Pancreas (tissue), 10 donors: ENCODE data around the gene DRAM1. TPM values are rescaled to one million over a fixed set of nuclear protein-coding genes. Genes with fewer than 3 reads are reported as not detected.

Experiments
- ATAC-seq, 4 donors: fragments of 200-7000 bp; cut with Tn5 transposase; one replicate each; pipeline versions ENCODE4 v1.8.0 to v1.9.1; 2020; ENCODE audit warnings: mild to moderate bottlenecking in 4 of 4, moderate library complexity in 4 of 4
- DNase-seq, 6 donors: peaks; one replicate each; pipeline ENCODE4 v3.0.0-alpha.2; 2020
- FAIRE-seq: peaks from 2 replicates; lab custom pipeline; 2012; peaks lifted over from hg19 to GRCh38; lab: Jason Lieb, UNC
- H3K27ac ChIP-seq, 4 donors: fragments of 200-600 bp; sonication (generic); 1 replicate in 3 of 4; 2 replicates in 1 of 4; pipeline versions ENCODE4 v1.5.0 to v1.8.0; 2020
- H3K27me3 ChIP-seq, 4 donors: fragments of 200-600 bp; one replicate each; pipeline ENCODE4 v1.8.0; 2021
- H3K36me3 ChIP-seq, 3 donors: fragments of 200-600 bp; sonication (generic) in 1 of 3; one replicate each; pipeline versions ENCODE4 v1.5.0 to v1.8.0; 2020 to 2021
- H3K4me1 ChIP-seq, 3 donors: fragments of 200-600 bp; one replicate each; pipeline ENCODE4 v1.8.0; 2021
- H3K4me3 ChIP-seq, 4 donors: fragments of 200-600 bp; sonication (generic) in 2 of 4; one replicate each; pipeline versions ENCODE4 v1.5.0 to v1.8.0; 2020 to 2021
- H3K9me3 ChIP-seq, 4 donors: fragments of 200-600 bp; one replicate each; pipeline ENCODE4 v1.8.0; 2021
- WGBS, 2 donors: extraction: QIAGEN DNeasy Blood & Tissue Kit; methylation state at CpG; one replicate each; pipeline ENCODE4 v1.1.7; 2013; 5-methylcytosine and 5-hydroxymethylcytosine counted together
- intact Hi-C, 3 donors: fragments of 100-400 bp; cut with DNase I; formaldehyde crosslinking; loops; one replicate each; pipeline versions ENCODE4 v1.11.1 to v1.14.2; 2022
- polyA plus RNA-seq, 2 donors: library from polyadenylated mRNA; stranded (reverse); fragments of 200-250 nt; gene quantifications; one replicate each; pipeline ENCODE4 v1.2.3, GENCODE V29; 2013
- total RNA-seq, 6 donors: library from RNA; stranded (reverse); fragmentation: NEBNext Ultra II Directional in 4 of 6; extraction: Animal tissue kit (Norgen Biotek cat#: 25700) in 4 of 6; gene quantifications; one replicate each; pipeline versions ENCODE4 v1.2.1 to v1.2.4, GENCODE V29; 2021 to 2023
- TF ChIP-seq, protein P1 (sequence below), 4 donors: fragments of 200-600 bp; sonication (generic) in 3 of 4; IDR thresholded peaks; one replicate each; pipeline versions ENCODE4 v1.5.0 to v1.8.0; 2021; ENCODE audit warnings: antibody characterized with exemption in 4 of 4
- donor health status: healthy with polysubstance abuse.
- donor health status: DM: no; HTN: no; CAD: no; lungs with moderate emphysema.
- donor health status: DM: no; HTN: no; CAD: no.
- donor health status: control.
- donor health status: control.
- donor health status: Bipolar disorder and iron deficiency.
- donor health status: DM: yes; HTN: yes; CAD: no.
- donor health status: DM: no; HTN: no; CAD: no.
- donor health status: DM: no; HTN: no; CAD: no.
- donor health status: DM: yes; HTN: yes; CAD: no.

DRAM1 gene, protein sequence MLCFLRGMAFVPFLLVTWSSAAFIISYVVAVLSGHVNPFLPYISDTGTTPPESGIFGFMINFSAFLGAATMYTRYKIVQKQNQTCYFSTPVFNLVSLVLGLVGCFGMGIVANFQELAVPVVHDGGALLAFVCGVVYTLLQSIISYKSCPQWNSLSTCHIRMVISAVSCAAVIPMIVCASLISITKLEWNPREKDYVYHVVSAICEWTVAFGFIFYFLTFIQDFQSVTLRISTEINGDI
- total RNA-seq (10 to 100 TPM in 2 of 6 donors, 1 to 10 TPM in 4; 3.1 to 15.0 (median 5.6) TPM), polyA plus RNA-seq (1 to 10 TPM; 3.5 to 7.4 TPM)

DNA sequence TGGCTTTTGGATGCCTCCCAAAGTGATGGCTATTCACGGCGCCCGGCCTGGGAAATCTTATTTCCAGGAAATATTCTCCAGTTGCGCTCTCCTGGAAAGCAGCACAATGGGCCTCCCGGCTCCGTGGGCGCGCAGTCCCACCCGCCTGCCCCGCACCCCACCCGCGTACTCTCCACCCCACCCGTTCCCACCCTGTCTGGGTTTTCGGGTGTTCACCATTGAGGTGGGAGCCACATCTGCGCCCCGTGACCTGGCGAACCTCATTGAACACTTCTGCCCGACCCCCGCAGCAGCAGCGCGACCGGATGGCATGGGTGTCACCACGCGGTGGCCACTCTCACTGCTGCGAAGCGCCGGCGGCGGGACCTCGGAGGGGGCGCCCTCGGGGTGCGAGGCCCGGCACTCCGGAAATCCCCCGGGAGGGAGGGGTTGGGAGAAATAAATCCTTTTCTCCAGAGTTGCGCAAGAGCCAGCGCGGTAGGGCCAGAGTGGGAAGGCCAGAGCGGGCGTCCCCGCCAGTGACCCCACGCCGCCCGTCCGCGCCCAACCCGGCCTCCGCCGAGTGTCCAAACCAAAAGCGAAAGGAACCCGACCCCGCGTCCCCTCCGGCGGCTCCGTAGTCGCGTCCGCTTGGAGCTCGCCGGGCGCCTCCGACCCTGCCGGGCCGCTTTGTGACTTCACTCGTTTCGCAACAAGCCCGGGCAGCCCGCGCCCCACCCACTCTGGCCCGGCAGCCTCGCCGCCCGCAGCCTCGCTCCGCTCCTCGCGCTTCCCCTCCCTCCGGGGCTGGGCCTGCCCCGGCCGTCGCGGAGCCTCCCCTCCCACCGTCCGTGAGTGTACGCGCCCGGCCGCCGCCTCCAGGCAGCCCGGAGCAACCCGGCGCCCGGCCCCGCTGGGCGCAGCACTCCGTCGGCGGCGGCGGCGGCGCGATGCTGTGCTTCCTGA lies at the start of gene DRAM1:
Gene DRAM1 (plus strand): TSS at position 720 of the 945 bp plus-strand sequence. CDS start 210 bp downstream, at position 930.
- DNase-seq (peak; percentile 87 to 96 (median 92)), ATAC-seq (peak; percentile 91 to 95 (median 94)), FAIRE-seq (no peak)
- H3K4me3 ChIP-seq: peak within 1 kb of the TSS; percentile 52 to 94 (median 86)
- H3K9me3 ChIP-seq: no peaks in the 10 kb centered on the region
- peak within 1 kb of the TSS; percentile 89 to 97 (median 96) for H3K27ac ChIP-seq
- intact Hi-C loops: no loop called here
- 1% methylated on average over 95 to 105 of the region's 105 CpGs for WGBS, 2 donors
- H3K36me3 ChIP-seq: no peaks in the 10 kb centered on the region
- no peaks in the 10 kb centered on the region for H3K27me3 ChIP-seq
- peaks cover 0 to 2% (median 0%) of the 10 kb centered on the region in 3 donors for H3K4me1 ChIP-seq
- TF ChIP-seq, protein P1, sequence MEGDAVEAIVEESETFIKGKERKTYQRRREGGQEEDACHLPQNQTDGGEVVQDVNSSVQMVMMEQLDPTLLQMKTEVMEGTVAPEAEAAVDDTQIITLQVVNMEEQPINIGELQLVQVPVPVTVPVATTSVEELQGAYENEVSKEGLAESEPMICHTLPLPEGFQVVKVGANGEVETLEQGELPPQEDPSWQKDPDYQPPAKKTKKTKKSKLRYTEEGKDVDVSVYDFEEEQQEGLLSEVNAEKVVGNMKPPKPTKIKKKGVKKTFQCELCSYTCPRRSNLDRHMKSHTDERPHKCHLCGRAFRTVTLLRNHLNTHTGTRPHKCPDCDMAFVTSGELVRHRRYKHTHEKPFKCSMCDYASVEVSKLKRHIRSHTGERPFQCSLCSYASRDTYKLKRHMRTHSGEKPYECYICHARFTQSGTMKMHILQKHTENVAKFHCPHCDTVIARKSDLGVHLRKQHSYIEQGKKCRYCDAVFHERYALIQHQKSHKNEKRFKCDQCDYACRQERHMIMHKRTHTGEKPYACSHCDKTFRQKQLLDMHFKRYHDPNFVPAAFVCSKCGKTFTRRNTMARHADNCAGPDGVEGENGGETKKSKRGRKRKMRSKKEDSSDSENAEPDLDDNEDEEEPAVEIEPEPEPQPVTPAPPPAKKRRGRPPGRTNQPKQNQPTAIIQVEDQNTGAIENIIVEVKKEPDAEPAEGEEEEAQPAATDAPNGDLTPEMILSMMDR (IDR thresholded peaks at IDR 0.05): no peak

DNA sequence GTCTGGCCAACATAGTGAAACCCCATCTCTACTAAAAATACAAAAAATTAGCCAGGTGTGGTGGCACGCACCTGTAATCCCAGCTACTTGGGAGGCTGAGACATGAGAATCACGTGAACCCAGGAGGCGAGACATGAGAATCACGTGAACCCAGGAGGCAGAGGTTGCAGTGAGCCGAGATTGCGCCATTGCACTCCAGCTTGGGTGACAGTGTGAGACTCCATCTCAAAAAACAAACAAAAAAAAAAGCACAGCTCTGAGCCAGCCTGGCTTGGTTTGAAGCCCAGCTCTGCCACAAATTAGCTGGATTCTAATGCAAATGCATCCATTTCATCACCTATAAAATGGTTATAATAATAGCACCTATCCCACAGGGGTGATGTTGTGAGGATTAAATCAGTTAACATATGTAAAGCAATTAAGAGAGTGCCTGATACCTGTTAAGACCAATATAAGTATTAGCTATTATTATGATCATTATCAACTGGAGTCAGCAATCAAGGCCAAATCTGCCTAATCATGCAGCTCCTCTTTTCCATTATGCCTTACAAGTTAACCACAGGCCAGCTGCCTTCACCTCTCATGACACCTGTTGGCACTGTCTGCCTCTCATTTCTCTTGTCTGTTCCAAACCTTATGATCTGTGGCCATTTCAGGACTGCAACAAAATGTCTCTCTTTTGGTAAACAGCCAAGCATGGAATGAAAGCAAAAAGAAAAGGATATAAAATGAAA lies 48.8 kb upstream of the DRAM1 start:
- H3K27ac ChIP-seq: no peak overlapping the region

DNA sequence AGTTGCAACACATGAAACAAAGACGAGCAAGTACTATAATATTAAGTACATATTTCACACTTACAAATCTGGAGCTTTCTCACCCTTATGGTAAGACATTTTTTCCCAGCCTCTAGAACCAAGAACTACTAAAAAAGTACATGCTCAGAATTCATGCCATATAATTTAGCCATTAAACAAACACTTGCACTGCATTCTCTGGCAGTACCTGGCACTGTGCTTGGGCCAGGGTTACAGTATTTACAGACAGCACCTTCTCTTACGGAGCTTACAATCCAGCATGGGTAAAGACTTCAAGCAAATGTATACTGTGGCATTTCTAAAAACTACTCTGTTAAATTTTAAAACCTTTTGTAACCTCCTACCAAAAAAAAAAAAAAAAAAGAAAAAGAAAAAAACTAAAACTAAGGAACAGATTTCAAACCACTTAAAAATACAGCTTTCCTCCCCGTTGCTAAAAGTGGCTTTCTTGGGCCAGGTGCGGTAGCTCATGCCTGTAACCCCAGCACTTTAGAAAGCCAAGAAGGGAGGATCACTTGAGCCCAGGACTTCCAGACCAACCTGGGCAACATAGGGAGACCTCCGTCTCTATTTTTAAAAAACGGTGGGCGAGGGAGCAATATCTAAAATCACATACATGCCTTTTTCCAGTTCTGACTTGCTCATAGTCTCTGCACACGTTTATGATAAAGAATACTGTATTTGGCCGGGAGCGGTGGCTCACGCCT lies 47.6 kb upstream of the DRAM1 start:
- peak in 1 of 6 donors; percentile 38 for DNase-seq
- Histone ChIP-seq H3K27ac (peak overlapping the region; percentile 53 to 84 (median 74)), H3K9me3 (no peaks in the 10 kb centered on the region), H3K36me3 (no peaks in the 10 kb centered on the region), H3K4me1 (peaks cover 0 to 6% (median 5%) of the 10 kb centered on the region in 3 donors), H3K27me3 (no peaks in the 10 kb centered on the region), H3K4me3 (peak overlapping the region; percentile 64 to 85 (median 80))
- peak in 3 of 4 donors; percentile 36 to 57 (median 51) for ATAC-seq
- TF ChIP-seq, protein P1 (IDR thresholded peaks at IDR 0.05): no peak
- intact Hi-C loops: no loop called here
- WGBS, 2 donors: 3 to 4% methylated on average over 11 of the region's 11 CpGs
- FAIRE-seq: no peak

More for the DNA sequence above, 48.8 kb upstream of the DRAM1 start:
- Histone ChIP-seq H3K27me3 (no peaks in the 10 kb centered on the region), H3K9me3 (no peaks in the 10 kb centered on the region), H3K36me3 (no peaks in the 10 kb centered on the region), H3K4me1 (peaks cover 0 to 10% (median 5%) of the 10 kb centered on the region in 3 donors), H3K4me3 (no peak overlapping the region)
- FAIRE-seq (no peak), DNase-seq (no peak), ATAC-seq (no peak)
- WGBS, 2 donors: 96 to 99% methylated on average over 6 of the region's 6 CpGs
- TF ChIP-seq, protein P1 (IDR thresholded peaks at IDR 0.05): no peak
- intact Hi-C loops: no loop called here
